GM21367 (cell line): ENCODE results near the gene SMARCA2.
"Not testable (repeated sequence)": the region's sequence is repeated elsewhere in the genome, so short reads cannot be mapped to it uniquely, and the experiment has no call there.

ENCODE experiments used
- ATAC-seq: cut with Tn5 transposase; IDR thresholded peaks from one replicate; pipeline ENCODE4 v1.9.1; 2021; ENCODE audit not compliant: unreplicated experiment

SMARCA2 gene

GRCh38 chr9:2134391-2134790 is 119.2 kb downstream of the SMARCA2 start:
- no peak for ATAC-seq

- no peak for ATAC-seq
Measured at GRCh38 chr9:2138646-2139045, 123.5 kb downstream of the SMARCA2 start.

GRCh38 chr9:2140600-2141223 is 125.6 kb downstream of the SMARCA2 start:
- no peak for ATAC-seq

GRCh38 chr9:2142212-2142611 is 127.1 kb downstream of the SMARCA2 start:
- no peak for ATAC-seq

- no peak for ATAC-seq
Measured at GRCh38 chr9:2144619-2145018, 129.5 kb downstream of the SMARCA2 start.

GRCh38 chr9:2145746-2146145 is 130.6 kb downstream of the SMARCA2 start:
- no peak for ATAC-seq

GRCh38 chr9:2146700-2147099 is 131.6 kb downstream of the SMARCA2 start:
- ATAC-seq, result not testable (repeated sequence)

GRCh38 chr9:2150338-2150737 is 135.2 kb downstream of the SMARCA2 start:
- ATAC-seq, result no peak

GRCh38 chr9:2151171-2151570 is 136.0 kb downstream of the SMARCA2 start:
- ATAC-seq, result no peak

- ATAC-seq, result no peak
Measured at GRCh38 chr9:2152966-2153629, 138.0 kb downstream of the SMARCA2 start.

- ATAC-seq, result no peak
Measured at GRCh38 chr9:2153630-2154217, 138.6 kb downstream of the SMARCA2 start.

GRCh38 chr9:2154731-2155130 is 139.6 kb downstream of the SMARCA2 start:
- ATAC-seq, result no peak

GRCh38 chr9:2155966-2156365 is 140.8 kb downstream of the SMARCA2 start:
- ATAC-seq, result no peak

- peak; percentile 30 for ATAC-seq
Measured at GRCh38 chr9:2157277-2158110, 142.3 kb downstream of the SMARCA2 start.

- peak; percentile 55 for ATAC-seq
Measured at GRCh38 chr9:2158111-2158610, 143.0 kb downstream of the SMARCA2 start.

- ATAC-seq, result no peak
Measured at GRCh38 chr9:2158766-2159430, 143.8 kb downstream of the SMARCA2 start.

GRCh38 chr9:2159521-2160454 is 144.6 kb downstream of the SMARCA2 start:
- ATAC-seq, result no peak

GRCh38 chr9:2161661-2162060 is 146.5 kb downstream of the SMARCA2 start:
- no peak for ATAC-seq

GRCh38 chr9:2163231-2163885 is 148.2 kb downstream of the SMARCA2 start:
- no peak for ATAC-seq
